IPS-NIHi7 (cell line): Measurements from ENCODE around the gene ADRA2C.

ENCODE experiments used
- DNase-seq: peaks from one replicate; pipeline ENCODE4 v3.0.0; 2012; ENCODE audit warnings: mixed read lengths; ENCODE audit errors: extremely low spot score

ADRA2C gene

DNA sequence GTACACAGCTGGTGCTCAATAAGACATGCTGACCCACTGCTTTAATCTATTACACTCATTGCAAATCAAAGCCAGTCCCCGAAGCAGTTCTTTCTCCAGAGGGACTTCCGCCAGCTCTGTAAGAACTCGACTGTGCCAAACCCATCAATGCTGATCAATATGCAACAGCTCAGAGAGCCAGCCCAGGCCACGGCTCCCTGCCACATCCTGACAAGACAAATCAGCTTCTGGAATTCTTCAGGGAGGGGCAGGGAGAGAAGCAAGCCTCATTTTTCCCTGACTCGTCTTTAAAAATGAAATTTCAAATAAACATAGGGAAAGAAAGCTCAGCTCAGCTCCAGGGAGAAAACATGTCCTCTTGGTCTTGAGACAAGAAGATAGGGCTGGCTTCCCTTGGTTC lies 5.3 kb upstream of the ADRA2C start:
- no peak for DNase-seq

DNA sequence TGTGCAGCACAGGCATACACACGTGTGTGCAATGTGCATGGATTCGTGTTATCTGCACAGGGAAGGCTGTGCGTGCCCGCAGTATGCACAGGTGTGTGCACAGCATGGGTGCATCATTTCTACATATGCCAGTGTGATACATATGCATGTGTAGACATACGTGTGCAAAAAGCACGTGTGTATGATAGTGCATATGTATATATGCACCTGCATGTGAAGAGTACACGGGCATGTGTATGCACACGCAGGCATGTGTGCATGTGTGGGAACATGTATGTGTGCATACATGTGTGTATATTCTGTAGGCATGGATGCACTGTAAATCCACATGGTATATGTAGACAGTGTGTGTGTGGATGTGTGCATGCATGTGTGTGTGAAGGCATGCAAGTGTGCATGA lies 3.9 kb upstream of the ADRA2C start:
- DNase-seq, result no peak

DNA sequence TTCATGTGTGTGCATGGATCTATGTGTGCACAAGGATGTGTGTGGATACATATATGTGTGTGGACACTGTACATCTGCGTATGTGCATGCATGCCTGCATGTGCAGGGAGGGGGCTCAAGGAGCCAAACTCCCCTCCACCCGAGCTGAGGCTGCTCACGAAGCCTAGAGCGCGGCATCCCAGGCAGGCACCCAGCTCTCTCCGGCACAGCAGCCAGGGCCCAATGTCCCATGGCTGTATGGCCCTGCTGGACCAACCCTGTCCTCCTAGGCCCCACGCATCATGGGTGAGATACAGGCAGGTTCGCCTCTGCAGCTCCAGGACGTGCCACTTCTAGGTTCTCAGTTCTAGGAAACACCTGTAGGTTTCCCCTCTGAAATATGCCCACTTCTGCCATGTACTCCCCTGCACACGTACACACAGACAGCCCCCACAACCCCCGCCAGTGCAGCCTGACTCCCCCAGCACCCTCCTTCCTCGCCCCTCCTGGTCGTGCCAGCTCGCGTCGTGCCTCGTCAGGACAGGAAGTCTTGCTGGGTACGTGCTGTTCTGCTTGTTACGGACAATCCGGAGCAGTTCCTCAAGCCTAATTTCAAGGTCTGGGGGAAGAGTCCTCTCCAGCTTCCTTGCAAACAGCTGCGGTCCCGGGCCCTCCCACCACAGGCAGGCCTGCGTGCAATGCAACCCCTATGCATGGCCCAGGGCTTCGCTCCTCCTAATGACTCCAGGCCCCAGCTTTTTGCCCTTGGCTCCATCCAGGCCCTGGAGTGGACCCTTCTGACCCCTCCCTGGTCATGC lies 3.2 kb upstream of the ADRA2C start:
- no peak for DNase-seq

DNA sequence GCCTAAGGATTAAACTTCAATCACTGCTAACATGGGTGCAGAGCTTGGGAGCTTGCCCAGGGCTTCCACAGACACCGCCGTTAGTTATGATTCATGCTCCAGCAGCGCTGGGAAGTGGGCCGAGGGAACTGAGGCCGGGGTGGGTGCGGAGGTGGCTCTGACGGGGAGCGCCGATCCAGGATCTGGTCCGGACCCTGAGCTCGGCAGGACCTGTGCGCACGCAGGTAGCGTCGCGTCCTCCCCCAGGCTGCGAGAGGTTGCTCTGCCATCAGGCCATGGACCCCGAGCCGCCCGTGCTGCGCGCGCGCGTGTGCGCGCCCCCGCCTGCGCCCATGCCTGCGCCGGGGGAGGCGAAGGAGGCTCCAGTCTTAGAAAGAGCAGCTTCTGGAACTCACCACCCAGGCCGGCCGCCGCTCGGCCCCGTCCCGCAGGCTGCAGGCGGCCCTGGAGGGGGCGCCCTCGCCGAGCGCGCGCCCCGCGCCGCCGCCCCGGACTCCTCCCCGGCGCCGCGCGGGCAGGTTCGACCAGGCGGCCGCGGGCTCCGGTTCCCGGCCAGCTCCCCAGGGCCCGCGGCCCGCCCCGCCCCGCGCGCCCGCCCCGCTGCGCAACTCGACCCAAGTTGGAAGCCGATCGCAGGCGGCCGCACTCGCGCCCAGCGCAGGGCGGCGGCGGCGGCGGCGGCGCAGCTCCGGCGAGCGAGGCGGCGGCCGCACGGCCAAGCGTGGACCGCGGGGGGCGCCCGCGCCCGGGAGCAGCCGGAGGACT lies 732 bp upstream of the ADRA2C start:
- DNase-seq, result peak; percentile 86

DNA sequence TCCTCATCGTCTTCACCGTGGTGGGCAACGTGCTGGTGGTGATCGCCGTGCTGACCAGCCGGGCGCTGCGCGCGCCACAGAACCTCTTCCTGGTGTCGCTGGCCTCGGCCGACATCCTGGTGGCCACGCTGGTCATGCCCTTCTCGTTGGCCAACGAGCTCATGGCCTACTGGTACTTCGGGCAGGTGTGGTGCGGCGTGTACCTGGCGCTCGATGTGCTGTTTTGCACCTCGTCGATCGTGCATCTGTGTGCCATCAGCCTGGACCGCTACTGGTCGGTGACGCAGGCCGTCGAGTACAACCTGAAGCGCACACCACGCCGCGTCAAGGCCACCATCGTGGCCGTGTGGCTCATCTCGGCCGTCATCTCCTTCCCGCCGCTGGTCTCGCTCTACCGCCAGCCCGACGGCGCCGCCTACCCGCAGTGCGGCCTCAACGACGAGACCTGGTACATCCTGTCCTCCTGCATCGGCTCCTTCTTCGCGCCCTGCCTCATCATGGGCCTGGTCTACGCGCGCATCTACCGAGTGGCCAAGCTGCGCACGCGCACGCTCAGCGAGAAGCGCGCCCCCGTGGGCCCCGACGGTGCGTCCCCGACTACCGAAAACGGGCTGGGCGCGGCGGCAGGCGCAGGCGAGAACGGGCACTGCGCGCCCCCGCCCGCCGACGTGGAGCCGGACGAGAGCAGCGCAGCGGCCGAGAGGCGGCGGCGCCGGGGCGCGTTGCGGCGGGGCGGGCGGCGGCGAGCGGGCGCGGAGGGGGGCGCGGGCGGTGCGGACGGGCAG lies 792 bp downstream of the ADRA2C start:
- peak; percentile 76 for DNase-seq

DNA sequence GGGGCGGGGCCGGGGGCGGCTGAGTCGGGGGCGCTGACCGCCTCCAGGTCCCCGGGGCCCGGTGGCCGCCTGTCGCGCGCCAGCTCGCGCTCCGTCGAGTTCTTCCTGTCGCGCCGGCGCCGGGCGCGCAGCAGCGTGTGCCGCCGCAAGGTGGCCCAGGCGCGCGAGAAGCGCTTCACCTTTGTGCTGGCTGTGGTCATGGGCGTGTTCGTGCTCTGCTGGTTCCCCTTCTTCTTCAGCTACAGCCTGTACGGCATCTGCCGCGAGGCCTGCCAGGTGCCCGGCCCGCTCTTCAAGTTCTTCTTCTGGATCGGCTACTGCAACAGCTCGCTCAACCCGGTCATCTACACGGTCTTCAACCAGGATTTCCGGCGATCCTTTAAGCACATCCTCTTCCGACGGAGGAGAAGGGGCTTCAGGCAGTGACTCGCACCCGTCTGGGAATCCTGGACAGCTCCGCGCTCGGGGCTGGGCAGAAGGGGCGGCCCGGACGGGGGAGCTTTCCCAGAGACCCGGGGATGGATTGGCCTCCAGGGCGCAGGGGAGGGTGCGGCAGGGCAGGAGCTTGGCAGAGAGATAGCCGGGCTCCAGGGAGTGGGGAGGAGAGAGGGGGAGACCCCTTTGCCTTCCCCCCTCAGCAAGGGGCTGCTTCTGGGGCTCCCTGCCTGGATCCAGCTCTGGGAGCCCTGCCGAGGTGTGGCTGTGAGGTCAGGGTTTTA lies 1.5 kb downstream of the ADRA2C start:
- DNase-seq, result peak; percentile 62

DNA sequence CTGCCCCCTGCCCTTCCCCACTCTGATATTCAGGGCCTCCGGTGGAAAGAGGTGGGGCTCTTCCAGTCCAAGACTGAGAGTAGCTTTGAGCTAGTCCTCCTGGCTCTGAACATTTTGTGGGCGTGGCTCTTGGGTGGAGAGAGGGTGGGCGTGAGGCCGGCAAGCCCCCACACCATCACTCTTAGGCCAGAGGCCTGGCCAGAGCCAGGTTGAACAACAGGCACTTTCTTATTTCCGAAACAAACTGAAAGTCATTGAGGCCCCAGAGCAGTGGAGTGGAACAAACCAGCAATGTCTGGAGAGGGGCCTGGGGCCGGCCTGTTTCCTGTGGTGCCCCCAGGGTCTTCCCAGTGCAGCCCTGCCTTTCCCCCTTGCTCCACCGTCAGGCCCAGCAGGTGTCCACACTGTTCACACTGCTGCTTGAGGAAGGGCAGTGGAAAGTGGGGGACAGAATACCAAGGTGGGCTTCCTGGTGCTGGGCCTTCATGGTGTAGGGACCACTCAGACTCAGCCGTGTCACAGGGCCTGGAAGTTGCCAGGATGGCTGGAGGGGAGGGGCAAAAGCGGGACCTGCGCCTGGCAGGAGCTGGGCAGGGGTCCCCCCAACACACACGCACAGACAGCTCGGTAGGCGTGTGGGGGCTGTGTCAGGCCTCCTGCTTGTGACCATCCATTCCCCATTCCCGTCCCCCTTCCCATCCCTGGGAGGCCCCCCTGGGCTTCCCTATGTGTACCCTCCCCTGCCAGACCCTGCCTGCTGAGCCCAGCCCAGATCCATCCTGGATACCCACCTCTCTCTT lies 2.9 kb downstream of the ADRA2C start:
- DNase-seq, result no peak

DNA sequence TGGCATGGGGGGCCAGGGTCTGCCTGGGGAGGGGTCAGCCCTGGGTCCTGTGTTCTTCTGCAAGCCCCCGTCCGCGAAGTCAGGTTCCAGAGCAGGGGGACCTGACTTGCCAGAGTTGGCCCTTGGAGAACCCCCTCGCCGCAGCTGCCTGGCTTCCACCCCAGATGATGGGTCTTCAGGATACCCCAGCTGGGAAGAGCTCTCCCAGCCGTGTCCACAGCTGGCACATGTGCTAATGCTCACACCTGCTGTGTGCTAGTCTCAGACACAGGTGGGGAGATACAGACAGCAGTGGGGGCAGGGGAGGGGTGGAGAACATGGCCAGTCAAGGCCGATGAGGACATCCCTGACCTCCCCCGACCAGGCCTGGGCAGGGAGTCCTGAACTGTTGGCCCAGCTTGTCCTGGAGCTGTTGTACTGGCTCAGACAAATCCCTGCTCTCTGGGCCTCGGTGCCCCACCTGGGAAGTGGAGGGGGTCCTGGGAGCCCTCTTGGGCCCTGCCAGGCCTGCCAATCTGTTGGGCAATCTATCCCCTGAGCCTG lies 3.5 kb downstream of the ADRA2C start:
- no peak for DNase-seq

DNA sequence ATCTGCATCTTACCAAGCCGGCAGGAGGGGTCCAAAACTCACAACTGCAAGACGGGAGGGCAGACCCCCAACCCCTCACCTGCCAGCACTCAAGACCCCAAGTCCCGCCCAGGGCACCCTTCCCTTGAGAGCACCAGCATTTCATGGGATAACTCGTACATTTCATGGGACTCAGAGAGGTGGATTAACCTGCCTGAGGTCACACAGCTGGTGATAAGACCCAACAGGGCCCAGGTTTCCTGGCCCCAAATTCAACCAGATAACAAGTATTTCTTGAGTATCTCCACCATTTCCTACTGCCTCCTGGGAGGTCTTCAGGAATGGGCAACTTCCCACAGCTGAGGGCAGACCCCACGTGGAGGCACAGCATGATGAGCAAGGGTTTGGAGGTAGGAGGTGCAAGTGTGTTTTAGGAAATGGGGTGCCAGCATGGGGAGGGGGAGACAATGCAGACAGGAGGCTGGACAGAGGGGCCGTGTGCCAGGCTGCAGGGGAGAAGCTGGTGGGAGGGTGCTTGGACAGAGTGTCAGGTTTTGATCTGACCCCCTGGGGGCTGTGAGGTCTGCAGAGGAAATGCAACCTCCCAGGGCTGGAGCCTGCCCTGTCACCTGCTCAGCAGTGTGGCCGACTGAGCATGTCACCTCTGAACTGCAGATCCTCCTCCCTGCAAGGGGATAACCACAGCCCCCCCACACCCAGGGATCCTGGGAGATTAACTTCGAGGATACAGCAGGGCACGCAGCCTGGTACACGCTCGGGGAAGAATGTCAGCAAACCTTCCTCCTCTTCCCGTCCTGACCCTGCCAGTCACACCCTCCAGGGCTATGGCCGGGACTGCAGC lies 4.4 kb downstream of the ADRA2C start:
- DNase-seq, result no peak

DNA sequence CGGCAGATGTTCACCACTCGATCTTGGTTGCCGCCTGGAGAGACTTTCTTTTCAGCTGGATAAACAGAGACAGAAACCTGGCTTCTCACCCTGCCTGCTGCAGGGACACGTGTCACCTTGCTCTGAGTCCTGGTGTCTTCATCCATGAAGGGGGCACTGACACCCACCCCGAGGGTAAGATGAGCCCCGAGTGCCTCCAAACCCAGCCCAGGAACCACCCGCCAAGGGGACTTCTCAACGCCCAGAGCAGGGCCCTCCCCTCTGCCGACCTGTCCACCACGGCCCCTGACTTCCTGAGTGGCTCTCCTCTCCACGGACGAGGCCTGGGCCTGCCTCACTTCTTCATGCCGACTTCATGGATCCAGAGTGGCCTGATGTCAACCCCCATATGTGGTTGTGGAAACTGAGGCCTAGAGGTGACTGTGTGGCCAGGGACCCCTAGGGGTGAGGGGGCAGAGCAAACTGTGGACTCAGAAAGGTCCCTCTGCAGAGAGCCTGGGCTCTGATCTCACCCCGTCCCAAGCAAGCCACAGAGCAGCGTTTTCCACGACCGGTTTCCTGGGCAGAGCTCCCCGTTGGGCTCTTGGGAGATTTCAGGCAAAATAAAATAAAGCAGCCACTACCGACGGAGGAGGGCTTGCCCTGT lies 5.1 kb downstream of the ADRA2C start:
- no peak for DNase-seq

DNA sequence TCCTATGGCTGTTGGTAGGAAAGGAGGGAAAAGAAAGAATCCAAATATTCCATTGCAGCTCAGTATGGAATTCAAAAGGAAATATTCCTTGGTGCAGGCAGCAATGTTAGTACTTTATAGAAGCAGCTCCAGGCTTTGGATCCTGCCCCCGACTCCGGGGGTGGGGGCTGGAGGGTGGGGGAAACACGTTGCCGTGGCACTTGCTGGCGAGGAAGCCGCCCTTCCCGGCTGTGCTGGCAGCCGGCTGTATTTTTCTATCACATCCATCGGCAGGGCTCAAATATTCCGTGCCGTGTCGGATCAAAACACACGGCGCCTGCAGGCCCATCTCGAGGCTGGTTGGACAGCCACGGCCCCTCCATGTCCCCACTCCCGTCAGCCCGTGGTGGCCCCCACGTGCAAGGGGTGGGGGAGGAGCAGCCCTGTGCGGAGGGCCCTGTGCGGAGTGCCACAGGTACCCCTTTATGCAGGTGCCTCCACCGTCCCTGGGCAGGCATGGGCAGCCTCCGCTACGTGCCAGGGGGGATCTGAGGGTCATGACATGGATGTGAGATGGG lies 5.8 kb downstream of the ADRA2C start:
- no peak for DNase-seq

DNA sequence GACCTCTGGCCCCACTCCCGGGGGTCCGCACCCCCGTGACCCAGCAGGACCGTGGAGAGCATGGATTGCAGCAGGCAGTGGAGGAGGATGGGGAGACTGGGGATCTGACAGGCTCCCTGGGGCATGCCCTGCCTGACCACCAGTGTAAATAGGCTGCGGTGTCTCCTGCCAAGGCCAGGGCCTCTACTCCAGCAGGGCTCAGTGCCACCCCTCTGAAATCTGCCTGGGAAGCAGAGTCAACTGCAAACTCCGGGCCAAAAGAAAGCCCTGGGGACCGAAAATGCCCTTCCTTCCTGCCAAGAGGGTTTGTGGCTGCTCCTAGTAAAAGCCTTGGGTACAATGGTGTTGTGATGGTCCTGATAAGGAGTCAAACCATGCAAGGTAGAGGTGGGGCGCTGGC lies 6.4 kb downstream of the ADRA2C start:
- DNase-seq, result no peak

DNA sequence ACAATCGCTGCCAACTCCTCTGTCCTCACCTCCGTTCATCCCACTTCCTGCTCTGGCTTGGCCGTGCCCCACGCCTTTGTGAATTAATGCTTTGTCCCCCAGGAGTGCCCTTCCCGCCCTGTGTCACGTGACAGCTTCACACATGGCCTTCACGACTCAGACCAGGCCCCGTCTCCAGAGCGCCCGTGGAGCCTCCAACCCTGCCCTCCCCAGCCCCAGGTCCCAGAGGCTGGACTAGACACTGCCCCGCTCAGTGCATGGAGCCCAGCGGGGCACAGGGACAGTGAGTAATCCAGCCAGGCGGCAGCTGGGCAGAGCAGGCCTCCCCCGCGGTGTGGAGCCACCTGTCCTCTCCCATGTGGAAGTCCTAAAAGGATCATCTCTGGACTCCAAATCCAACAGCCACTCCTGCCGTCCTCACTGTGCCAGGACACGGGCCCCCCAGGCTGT lies 7.4 kb downstream of the ADRA2C start:
- DNase-seq, result no peak

DNA sequence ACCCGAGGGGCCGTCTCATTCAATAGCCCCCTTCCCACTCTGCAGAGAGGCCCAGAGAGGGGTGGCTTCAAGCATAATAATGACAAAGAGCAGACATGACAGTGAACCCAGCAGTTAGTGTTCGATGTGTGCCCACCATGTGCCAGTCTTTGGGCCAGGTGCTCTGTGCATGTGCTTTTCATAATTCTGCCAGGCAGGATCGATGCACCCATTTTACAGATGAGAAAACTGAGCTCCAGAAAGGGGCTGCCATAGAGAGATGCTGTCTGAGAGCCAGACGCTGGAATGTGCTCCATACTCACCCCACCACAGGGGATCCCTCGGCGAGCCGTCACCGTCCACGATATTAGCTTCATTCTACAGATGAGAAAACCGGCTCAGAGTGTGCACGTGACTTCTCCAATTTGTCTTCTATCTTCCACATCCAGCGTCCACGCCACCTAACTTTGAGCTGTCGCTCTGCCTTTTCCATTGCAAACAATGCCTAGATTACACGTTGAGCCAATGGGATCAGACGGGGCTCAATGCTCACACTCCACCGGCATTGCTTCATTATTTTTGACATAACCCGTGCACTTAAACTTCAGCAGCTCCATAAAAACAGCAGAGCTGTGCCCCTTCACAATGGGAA lies 8.2 kb downstream of the ADRA2C start:
- DNase-seq, result no peak

DNA sequence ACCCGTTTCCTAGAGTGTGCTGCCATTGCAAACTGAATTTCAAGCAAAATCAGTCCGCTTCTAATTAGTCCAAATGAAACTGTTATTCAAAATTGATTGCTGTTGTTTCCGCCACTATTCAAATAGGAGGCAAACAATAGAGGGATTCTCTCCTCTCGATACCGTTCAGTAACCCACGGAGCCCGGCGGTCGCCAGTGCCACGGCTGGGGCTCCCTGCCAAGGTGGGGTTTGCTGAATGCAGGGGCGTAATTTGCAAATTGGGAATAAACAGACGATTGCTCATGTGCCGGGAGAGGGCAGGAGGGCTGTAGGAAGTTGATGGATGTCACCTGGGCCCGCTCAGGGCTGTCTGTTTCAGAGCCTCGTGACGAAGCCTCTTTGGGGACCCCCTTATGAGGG lies 8.8 kb downstream of the ADRA2C start:
- DNase-seq, result no peak

DNA sequence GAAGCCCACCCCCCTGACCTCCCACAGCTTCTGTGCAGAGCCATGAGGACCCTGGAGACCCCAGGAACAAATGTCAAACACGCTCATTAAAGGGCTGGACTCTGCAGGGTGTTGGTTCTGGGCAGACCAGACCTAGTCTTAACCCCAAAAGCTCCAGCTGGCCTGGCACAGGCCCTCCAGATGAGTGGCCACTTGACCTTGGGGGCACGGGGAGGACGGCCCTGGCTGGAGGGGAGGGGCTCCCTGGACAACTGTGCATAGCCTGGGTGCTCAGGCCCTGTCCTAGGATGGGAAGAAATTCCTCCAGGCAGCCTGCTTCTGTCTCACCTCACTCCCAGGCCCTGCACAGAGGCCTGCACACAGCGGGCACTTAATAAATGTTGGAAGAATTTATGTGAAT lies 9.4 kb downstream of the ADRA2C start:
- DNase-seq, result no peak

DNA sequence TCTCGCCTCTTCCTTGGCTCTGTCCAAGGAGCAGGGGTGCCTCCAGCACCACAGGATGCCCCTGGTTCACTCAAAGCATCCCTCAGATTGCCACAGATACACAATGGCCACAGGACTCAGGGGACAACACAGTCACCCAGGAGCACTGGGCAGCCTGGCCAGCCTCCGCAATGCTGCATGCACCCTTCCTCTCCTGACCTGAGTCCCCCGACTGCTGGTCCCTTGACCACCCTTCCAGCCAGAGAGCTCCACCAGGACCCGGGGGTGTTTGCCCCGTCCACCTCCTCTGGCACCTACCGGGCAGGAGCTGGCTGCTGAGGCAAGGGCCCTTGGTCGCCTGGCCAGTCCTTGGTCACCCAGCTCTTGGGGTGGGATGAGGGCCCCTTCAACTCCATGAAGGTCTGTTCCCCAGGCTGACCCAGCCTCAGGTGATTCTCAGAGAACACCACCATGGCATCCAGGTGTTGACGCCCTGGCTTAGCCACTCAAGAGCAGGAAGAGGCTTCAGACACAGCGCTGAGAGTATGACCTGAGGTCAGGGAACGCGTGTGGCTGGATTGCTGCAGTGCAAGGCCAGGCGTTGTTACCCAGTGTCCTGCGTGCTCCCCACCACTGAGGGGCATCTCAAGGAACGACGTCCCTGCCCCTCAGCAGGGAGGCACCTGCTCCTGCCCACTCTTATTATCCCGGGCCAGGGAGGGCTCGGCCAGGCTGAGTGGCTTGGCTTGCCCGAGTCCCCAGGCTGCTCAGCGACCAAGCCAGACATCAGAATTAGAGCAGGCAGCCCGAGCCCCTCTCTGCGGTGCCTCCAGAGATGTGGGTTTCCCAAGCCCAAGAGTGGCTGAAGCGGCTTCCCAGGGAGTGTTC lies 10.2 kb downstream of the ADRA2C start:
- DNase-seq, result no peak

DNA sequence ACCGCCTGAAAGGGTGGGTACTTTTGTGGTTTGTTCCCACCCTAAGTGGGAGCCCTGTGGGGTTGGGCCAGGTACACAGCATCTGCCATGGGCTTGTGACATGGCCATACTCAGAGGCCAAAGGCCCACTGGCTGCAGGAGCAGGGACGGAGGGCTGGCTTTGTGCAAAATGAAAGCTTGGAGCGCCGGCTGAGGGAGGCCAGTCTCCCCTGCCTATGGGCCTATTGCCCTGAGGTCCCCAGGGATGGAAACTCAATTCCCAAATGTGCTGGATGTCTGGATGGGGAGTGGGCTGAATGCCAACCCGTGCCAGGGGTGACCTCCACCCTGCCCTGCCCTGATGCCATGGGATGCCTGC lies 10.8 kb downstream of the ADRA2C start:
- DNase-seq, result no peak
